Thyroid gland (tissue), 4 donors: ENCODE results near the gene PDZD2.

Source experiments
- CTCF ChIP-seq, 6 experiments: fragments of 200-600 bp in 3 of 6; fragments of 450-650 bp in 3 of 6; sonication (generic) in 3 of 6; IDR thresholded peaks; one replicate each; pipeline ENCODE4 v1.5.1; 2016 to 2019; ENCODE audit warnings: antibody characterized with exemption in 6 of 6, mild to moderate bottlenecking in 2 of 6, inconsistent platforms in 1 of 6, moderate library complexity in 1 of 6
- POLR2A ChIP-seq, 2 donors: fragments of 450-650 bp; IDR thresholded peaks; one replicate each; pipeline ENCODE4 v1.6.1; 2017; ENCODE audit warnings: antibody characterized with exemption in 2 of 2, mild to moderate bottlenecking in 2 of 2, moderate library complexity in 1 of 2

GRCh38 chr5:32020946-32021345, 382.0 kb downstream of the PDZD2 start:
- TF ChIP-seq CTCF (IDR thresholded peaks at IDR 0.05) (no peak), POLR2A (IDR thresholded peaks at IDR 0.05) (no peak)
